ENCODE data around the gene NUDT13.
"Not testable (repeated sequence)": the region's sequence is repeated elsewhere in the genome, so short reads cannot be mapped to it uniquely, and the experiment has no call there.

Gene NUDT13

DNA sequence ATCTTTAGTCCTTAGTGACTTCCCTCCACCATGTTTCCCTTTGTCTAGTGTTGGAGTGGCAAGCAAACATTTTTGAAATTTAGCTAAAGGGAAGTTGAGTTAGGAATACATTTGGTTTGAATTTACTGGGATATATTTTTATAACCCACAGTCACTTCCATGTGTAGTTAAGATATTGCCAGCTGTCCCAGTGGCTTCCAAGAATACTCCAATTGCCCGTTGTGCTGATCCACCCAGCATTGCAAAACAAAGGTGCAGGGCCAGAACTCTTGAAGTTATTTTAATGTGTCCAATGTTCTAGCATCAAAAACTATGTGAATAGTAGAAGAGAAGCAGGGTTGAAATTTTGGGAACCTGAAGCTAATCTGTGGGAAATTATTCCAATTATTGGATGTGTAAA, 11.1 kb upstream of the NUDT13 start:
- DNase-seq (ENCODE audit: low read depth in 2 of 2, low spot score in 1 of 2) = no peak

DNA sequence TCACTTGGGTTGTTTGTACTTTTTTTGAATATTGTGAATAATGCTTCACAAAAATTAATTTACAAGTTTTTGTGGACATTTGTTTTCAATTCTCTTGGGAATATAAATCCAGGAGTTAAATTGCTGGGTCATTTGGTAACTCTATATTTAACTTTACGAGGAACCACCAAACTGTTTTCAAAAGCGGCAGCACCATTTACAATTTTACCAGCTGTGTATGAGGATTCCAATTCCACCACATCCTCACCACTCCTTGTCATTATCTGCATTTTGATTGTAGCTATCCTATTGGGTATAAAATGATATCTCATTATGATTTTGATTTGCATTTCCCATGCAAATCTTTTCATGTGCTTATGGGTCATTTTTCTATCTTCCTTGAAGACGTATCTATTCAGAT, 4.0 kb upstream of the NUDT13 start:
- no peak for DNase-seq (ENCODE audit: low read depth in 2 of 2, low spot score in 1 of 2)

DNA sequence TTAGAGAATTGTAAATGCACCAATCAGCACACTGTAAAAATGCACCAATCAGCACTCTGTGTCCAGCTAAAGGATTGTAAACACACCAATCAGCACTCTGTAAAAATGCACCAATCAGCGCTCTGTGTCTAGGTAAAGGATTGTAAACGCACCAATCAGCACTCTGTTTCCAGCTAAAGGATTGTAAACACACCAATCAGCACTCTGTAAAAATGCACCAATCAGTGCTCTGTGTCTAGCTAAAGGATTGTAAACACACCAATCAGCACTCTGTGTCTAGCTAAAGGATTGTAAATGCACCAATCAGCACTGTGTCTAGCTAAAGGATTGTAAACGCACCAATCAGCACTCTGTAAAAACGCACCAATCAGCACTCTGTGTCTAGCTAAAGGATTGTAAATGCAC, 1.0 kb upstream of the NUDT13 start:
- DNase-seq (ENCODE audit: low read depth in 2 of 2, low spot score in 1 of 2) = not testable (repeated sequence)

DNA sequence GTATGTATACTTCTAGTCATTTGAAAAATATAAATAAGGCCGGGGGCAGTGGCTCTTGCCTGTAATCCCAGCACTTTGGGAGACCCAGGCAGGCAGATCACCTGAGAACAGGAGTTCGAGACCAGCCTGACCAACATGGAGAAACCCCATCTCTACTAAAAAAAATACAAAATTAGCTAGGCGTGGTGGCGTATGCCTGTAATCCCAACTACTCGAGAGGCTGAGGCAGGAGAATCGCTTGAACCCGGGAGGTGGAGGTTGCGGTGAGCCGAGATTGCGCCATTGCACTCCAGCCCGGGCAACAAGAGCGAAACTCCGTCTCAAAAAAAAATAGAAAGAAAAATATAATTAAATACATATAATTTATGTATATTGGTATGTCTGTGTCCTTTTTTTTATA, 1.8 kb downstream of the NUDT13 start:
- not testable (repeated sequence) for DNase-seq (ENCODE audit: low read depth in 2 of 2, low spot score in 1 of 2)

DNA sequence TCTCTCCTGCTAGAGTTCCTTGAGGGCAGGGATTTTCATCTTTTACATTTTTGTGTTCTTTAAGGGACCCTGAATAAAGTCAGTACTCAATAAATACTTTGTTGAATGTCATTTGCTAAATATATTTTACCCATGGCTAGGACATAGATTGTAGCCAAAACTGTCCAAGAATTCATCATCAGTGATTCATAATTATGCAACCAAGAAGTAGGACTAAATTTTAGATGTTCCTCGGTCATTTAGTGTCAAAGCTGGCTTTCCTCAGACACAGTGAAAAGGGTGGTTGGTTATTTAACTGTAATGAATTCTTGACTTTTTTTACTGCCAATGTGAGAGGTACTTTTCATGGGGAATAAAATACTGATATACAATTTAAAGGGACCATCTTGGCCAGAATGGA, 3.3 kb downstream of the NUDT13 start:
- no peak for DNase-seq (ENCODE audit: low read depth in 2 of 2, low spot score in 1 of 2)

DNA sequence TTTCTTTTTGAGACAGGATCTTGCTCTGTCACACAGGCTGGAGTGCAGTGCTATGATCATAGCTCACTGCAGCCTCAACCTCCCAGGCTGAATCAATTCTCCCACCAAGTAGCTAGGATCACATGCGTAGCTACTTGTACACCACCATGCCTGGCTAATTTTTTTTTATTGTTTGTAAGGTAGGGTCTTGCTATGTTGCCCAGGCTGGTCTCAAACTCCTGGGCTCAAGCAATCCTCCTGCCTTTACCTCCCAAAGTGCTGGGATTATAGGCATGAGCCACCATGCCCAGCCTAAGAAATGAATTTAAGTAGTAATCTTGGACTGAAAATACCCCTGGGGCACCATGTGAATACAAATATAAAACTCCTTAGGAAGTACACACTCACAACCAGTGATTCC, 5.8 kb downstream of the NUDT13 start:
- DNase-seq (ENCODE audit: low read depth in 2 of 2, low spot score in 1 of 2) = no peak

DNA sequence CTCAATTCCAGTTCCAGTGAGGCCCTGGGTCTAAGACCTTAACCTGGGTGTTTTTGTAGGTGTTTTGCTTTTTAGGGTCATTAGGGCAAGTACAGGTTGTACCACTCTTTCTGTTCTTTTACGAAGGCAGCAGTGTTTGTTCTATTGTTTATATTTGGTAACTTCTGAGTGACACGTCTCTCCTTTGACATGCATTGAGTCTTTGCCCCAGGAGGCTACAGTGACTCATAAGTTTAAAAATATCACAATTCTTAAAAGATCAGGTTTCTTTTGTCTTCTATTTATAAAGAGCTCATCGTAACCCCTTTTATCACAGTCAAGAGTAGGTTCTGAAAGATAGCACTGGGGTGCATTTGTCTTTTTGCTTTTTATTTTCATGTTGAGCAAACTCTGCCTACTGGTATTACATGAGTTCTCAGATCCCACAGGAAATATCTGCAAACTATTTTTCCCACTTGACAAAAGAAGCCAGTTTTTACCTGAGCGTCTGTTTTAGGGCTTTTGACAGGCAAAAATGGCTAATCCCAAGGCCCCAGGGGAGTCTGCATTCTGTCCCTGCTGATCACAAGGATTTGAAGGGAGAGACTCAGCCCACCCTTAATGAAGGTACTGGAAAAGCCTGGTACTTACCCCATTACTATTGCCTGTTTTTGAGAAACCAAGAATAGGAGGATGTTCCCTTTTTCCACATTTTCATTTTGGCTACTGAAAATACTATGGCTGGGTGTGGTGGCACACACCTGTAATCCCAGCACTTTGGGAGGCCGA, 7.9 kb downstream of the NUDT13 start:
- no peak for DNase-seq (ENCODE audit: low read depth in 2 of 2, low spot score in 1 of 2)

DNA sequence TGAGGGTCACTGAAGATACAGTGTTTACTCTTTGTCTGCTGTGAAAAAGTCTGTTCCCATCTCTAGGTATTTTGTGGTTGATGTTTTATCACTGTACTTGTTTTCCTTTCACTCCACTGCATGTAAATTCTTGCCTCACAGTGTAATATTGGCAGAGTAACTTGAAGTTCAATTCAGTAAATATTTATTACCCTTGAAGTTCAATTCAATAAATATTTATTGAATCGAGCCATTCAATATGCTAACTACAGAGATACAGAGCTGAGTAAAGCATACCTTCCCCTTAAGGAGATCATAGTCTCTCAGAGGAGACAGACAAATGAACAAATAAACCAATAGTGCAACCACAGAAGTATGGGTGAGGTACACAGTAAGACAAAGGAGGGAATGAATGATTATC, 9.2 kb downstream of the NUDT13 start:
- no peak for DNase-seq (ENCODE audit: low read depth in 2 of 2, low spot score in 1 of 2)

DNA sequence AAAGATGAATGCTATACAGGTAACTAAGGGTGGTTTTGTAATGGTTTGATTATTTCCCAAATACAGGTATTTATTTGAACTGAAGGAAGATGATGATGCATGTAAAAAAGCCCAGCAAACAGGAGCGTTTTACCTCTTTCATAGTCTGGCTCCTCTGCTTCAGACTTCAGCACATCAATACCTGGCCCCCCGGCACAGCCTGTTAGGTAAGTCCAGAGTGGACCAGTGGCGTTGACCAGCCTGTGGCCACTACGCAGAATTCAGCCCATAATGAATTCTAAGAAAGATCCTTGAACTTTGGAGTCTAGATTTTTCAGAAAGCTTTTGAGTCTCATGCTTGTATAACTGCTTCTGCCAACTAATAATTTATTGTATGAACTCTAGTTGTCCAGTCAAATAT, 9.7 kb downstream of the NUDT13 start:
- DNase-seq (ENCODE audit: low read depth in 2 of 2, low spot score in 1 of 2) = no peak

DNA sequence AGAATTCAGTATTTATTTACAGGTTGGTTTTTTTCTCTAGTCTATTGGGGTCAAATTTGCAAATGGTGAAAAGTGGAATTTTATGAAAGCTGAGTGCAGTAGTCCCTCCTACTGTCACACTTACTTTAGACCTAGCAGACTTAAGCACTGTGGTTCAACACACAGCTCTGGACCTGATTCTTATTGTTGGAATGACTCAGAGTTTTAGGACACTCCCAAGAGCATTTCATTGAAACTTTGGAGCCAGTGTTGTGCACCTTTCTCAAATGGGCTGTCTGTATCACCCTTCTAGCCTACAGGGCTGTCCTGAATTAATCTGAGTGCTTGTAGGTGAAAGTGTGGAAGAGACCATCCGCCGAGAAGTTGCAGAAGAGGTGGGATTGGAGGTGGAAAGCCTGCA, 16.1 kb downstream of the NUDT13 start:
- no peak for DNase-seq (ENCODE audit: low read depth in 2 of 2, low spot score in 1 of 2)

DNA sequence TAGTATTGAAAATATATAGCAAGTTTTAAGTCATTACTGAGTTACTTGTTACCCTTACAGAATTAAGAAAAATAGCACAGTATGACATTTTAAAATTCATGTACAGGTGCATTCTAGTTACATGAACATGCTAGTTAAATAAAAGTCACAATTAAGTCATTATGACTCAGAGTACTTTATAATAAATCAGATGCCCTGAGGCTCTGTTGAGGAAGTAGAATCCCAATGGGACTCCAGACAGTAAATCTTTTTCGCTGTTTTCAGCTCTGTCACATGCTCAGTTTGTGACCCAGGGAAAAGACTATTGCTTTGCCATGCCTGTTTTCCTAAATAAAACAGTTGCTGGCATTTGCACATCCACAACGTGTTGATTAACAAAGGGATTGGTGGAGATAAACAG, 21.0 kb downstream of the NUDT13 start:
- DNase-seq (ENCODE audit: low read depth in 2 of 2, low spot score in 1 of 2) = no peak

DNA sequence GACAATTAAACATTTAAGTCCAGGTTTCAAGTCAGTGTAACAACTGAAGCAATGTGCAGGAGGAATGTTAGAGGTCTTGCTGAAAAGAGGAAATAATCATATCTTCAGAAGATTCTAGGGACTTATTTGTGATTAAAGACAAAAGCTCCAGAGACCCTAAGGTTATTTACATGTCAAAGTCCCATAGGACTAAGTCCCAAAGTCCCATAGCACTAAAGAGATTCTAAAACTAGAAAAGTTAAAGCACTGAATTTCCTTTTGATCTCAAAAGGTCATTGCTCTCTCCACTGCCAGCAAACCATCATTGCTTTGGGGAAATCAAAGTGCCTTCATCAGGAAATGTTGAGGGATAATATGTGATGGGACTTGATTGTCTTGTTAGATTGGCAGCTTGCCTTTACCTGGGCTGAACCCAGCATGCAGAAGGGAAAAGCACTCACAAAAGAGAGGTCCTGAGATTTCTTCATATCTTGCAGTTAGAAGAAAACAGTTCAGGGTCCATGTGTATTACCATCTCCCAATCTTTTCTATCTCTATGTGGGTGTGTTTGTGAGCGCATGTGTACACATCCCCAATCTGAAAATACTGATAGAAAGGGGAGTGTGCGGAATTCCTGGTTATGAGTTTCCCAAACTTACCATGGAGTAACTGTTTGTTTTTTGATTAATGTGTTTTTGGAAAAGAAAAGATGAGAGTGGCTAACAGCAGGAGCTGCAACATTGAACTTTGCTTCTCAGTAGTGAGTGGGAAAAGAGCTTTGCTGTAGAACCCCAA, 21.8 kb downstream of the NUDT13 start:
- DNase-seq (ENCODE audit: low read depth in 2 of 2, low spot score in 1 of 2) = no peak

DNA sequence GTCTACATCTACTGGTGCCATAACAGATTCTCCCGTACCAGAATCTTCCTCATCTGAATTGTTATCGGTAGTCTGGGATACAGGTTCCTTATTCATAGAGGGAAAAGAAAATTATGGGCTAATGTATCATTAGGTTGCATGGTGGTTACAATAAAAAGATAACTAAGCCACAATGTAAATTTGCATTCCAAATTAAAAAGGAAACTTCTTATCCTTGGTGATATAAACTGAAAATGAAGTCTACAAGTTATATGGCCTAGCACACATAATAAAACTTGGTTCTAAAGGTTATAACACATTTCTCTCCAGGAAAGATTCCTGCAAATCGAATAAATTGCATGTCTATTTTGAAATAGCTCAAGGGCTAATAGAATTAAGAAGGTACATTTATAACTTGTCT, 24.5 kb downstream of the NUDT13 start:
- DNase-seq (ENCODE audit: low read depth in 2 of 2, low spot score in 1 of 2) = no peak

DNA sequence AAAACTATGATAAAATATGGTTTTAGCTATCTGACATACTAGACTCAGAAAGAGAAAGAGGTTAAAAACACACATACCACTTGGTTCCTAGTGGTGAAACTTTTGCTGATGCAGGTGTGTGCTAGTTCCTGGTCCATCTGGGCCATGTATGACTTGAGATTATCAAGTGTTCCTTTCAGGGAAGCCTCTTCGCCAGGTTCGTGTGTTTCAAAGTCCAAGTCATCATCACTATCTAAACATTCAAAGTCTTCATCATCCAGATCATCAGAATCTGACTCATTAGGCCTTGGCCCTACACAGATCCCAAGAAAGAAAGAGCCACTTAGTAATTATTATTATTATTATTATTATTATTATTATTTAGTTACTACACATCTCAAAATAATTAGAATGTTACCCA, 26.4 kb downstream of the NUDT13 start:
- DNase-seq (ENCODE audit: low read depth in 2 of 2, low spot score in 1 of 2) = no peak

DNA sequence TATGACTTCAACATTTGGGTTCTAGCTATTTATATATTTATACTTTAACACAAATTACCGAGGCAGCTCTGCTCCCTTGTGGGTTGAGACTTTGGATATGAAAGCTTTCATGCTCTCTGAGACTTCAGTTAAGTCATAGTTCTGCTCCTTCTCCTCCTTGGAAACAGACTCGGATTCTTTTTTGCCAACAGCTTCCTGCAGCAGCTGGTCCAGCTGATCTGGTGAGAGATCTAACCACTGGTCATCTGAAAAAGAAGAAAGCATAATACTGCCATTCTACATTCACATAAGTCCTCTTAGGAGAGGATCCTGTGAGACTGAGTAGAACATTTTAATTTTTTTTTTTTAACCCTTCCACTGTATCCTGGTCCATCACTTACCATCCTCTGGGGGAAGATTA, 29.0 kb downstream of the NUDT13 start:
- no peak for DNase-seq (ENCODE audit: low read depth in 2 of 2, low spot score in 1 of 2)

DNA sequence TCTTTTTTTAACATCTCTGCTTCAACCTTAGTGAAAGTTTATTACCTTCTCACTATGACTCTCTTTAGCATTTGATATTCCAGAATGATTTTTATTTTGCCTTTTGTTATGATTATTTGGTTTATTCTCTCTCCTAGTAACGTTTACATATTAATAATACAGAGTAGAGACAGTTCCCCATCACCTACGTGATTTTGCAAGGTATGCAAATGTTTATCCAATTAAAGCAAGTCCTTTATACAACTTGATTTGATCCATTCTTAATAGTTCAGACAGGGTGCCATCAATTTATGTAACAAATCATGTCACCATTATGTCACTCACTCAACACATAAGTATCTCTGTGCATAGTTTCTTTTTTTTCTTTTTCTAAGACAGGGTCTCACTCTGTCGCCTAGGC, 31.3 kb downstream of the NUDT13 start:
- no peak for DNase-seq (ENCODE audit: low read depth in 2 of 2, low spot score in 1 of 2)

DNA sequence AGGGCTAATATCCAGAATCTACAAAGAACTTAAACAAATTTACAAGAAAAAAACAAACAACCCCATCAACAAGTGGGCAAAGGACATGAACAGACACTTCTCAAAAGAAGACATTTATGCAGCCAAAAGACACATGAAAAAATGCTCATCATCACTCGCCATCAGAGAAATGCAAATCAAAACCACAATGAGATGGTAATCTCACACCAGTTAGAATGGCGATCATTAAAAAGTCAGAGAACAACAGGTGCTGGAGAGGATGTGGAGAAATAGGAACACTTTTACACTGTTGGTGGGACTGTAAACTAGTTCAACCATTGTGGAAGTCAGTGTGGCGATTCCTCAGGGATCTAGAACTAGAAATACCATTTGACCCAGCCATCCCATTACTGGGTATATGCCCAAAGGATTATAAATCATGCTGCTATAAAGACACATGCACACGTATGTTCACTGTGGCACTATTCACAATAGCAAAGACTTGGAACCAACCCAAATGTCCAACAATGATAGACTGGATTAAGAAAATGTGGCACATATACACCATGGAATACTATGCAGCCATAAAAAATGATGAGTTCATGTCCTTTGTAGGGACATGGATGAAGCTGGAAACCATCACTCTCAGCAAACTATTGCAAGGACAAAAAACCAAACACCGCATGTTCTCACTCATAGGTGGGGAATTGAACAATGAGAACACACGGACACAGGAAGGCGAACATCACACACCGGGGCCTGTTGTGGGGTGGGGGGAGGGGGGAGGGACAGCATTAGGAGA, 40.6 kb downstream of the NUDT13 start:
- not testable (repeated sequence) for DNase-seq (ENCODE audit: low read depth in 2 of 2, low spot score in 1 of 2)

DNA sequence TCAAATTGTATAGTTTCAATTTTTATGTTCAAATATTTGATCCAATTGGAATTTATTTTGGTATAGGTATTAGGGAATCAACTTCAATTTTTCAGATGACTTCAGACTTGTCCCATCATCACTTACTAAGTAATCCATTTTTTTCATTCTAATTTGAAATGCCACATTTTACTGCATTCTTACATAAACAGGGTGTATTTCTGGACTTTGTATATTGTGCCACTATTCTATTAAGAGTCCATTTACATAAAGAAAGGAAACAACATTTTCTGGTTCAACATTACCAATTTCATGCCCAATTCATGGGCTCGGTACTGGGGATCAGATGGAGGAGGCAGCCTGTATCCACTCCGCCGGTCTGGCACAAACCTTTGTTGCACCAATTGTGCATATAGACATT, 41.8 kb downstream of the NUDT13 start:
- DNase-seq (ENCODE audit: low read depth in 2 of 2, low spot score in 1 of 2) = no peak

DNA sequence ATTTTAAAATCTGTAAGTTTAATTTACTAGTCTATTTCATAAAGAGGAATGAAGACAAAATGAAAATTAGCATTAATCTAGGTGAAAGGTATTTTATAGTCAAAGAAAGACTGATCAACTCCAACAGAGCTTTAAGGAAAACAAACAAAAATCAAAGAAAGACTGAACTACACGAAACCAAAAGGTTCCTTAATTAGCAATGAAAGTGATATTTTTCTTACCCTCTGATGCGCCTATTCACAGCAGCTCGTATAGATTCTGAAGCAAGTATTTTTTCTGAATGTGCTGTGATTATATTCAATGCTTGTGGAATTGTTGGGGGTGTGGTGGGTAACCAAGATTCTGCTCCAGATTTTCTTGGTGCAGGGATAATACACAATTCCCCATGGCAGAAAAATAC, 45.8 kb downstream of the NUDT13 start:
- DNase-seq (ENCODE audit: low read depth in 2 of 2, low spot score in 1 of 2) = no peak

DNA sequence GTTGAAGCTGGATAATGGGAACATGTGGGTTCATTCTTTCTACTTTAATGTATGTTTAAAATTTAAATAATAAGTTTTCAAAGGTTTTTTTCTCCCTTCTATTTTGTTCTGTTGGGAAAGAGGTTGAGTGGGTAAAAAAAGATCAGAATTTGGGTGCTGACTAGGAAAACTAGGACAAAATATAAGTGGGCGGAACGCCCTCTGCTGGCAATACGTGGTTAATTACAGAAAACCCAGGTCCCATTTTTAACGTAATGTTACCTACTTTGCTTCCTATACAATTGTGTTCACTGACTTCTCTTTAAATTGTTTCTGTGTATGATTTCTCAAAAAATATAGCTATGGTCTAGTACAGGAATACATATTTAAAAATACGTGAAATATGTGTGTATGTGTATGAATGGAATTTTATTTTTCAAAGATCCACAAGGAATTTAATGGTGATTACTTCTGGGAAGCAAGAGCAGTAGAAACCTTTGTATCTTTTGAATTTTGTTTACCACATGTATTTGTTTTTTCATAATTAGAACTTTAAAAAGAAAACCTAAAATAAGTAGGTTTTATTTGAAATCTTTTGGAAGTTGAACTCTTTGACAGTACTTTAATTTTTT, 48.9 kb downstream of the NUDT13 start:
- DNase-seq (ENCODE audit: low read depth in 2 of 2, low spot score in 1 of 2) = peak in 1 of 2 donors; percentile 32

DNA sequence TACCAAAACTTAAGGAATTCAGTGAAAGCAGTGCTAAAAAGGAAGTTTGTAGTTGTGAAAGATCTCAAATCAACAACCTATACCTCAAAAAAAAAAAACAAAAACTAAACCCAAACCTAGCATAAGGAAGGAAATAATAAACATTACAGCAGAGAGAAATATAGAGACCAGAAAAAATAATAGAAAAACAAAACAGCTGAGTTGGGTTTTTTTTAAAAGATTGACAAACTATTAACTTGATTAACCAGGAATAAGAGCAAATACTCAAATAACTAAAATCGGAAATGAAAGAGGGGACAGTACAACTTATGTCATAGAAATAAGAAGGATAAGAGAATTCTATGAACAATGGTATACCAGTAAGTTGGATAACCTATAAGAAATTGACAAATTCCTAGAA, 50.8 kb downstream of the NUDT13 start:
- DNase-seq (ENCODE audit: low read depth in 2 of 2, low spot score in 1 of 2) = no peak

DNA sequence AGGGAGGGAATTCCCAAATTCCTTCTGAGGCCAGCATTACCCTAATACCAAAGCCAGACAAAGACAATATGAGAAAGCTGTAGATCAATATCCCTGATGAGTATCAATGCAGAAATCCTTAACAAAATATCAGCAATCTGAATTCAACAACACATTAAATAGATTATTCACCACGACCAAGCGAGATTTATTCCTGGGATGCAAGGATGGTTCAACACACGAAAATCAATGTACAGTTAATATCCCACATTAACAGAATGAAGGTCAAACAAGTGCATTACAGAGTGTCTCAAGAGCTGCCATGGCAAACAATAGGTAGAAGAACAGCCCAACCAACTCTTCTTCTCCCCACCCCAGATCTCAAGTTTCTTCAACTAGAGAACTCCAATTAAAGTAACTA, 51.4 kb downstream of the NUDT13 start:
- no peak for DNase-seq (ENCODE audit: low read depth in 2 of 2, low spot score in 1 of 2)

All from stimulated activated CD8-positive, alpha-beta memory T cell treated with anti-CD3 and anti-CD28 coated beads, Interleukin-4, amount 100 ng/mL, for 1 hour (primary cell).